ENCODE data around the gene CCK.

DNA sequence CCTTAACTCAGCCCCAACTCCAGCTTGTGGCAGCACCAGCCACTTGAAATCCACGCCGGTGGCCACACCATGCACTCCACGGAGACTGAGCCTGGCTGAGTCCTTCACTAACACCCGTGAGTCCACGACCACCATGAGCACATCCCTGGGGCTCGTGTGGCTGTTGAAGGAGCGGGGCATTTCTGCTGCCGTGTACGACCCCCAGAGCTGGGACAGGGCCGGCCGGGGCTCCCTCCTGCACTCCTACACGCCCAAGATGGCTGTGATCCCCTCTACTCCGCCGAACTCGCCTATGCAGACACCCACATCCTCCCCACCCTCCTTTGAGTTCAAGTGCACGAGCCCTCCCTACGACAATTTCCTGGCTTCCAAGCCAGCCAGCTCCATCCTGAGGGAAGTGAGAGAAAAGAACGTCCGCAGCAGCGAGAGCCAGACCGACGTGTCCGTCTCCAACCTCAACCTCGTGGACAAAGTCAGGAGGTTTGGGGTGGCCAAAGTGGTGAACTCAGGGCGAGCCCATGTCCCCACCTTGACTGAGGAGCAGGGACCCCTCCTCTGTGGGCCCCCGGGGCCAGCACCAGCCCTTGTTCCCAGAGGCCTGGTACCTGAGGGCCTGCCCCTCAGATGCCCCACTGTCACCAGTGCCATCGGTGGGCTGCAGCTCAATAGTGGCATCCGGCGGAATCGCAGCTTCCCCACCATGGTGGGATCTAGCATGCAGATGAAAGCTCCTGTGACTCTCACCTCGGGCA lies 42.9 kb downstream of the CCK start:
- no peak for TF ChIP-seq EZH2 (optimal IDR thresholded peaks at IDR 0.05; ENCODE audit: low read depth, low read length)
- TF ChIP-seq, protein P1, sequence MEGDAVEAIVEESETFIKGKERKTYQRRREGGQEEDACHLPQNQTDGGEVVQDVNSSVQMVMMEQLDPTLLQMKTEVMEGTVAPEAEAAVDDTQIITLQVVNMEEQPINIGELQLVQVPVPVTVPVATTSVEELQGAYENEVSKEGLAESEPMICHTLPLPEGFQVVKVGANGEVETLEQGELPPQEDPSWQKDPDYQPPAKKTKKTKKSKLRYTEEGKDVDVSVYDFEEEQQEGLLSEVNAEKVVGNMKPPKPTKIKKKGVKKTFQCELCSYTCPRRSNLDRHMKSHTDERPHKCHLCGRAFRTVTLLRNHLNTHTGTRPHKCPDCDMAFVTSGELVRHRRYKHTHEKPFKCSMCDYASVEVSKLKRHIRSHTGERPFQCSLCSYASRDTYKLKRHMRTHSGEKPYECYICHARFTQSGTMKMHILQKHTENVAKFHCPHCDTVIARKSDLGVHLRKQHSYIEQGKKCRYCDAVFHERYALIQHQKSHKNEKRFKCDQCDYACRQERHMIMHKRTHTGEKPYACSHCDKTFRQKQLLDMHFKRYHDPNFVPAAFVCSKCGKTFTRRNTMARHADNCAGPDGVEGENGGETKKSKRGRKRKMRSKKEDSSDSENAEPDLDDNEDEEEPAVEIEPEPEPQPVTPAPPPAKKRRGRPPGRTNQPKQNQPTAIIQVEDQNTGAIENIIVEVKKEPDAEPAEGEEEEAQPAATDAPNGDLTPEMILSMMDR (IDR thresholded peaks at IDR 0.05; ENCODE audit: low read length), result no peak
- no peak for TF ChIP-seq EZH2phosphoT487 (IDR thresholded peaks at IDR 0.05; ENCODE audit: low read length)
